CD4-positive, alpha-beta T cell treated with Interleukin-4 for 4 hours (primary cell): ENCODE results near the gene ZNF587.
A peak's percentile ranks its signal among the peaks of the same experiment; 100 is the strongest.
"Not testable (repeated sequence)": the region's sequence is repeated elsewhere in the genome, so short reads cannot be mapped to it uniquely, and the experiment has no call there.

Experiments
- DNase-seq: peaks from one replicate; pipeline ENCODE4 v3.0.0-alpha.2; 2020

Gene ZNF587

DNA sequence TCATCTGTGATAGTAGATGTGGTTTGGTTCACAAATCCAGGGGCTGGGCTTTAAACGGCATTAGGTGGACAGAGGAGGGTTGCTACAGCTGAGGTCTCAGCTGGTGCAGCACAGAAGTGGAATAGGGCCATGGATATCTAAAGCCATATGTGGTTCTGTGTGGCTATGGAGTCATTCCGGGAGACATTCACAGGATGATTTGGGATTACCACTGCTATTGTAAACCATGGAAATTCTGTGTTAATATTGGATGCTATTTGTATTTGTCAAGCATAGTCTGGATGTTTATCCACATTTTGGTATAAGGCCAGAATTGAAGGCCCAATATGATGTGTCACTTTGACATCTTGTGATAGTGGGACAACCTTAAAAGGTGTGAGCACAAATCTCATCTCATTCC is 26.5 kb upstream of the ZNF587 start:
- DNase-seq = not testable (repeated sequence)

GRCh38 chr19:57823608-57824007 is 26.1 kb upstream of the ZNF587 start:
- DNase-seq = not testable (repeated sequence)

GRCh38 chr19:57825511-57825910 is 24.1 kb upstream of the ZNF587 start:
- DNase-seq = no peak

DNA sequence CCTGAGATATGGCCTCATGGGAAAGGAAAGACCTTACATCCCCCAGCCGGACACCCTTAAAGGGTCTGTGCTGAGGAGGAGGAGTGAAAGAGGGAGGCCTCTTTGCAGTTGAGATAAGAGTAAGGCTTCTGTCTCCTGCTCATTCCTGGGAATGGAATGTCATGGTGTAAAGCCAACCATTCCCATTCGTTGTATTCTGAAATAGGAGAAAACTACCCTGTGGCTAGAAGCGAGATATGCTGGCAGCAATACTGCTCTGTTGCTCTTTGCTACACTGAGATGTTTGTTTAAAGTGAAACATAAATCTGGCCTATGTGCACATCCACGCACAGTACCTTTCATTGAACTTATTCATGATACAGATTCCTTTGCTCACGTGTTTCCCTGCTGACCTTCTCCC is 20.3 kb upstream of the ZNF587 start:
- DNase-seq = no peak

GRCh38 chr19:57830071-57830602 is 19.5 kb upstream of the ZNF587 start, which contains the start of gene ZNF587B:
ZNF587B (plus strand) TSS chr19:57830299; CDS start chr19:57830529, 230 bp downstream.
- peak; percentile 25 for DNase-seq

- DNase-seq = not testable (repeated sequence)
These were observed 12.7 kb upstream of the ZNF587 start for GRCh38 chr19:57836991-57837390.

- DNase-seq = not testable (repeated sequence)
These were observed 11.0 kb upstream of the ZNF587 start for GRCh38 chr19:57838622-57839191.

DNA sequence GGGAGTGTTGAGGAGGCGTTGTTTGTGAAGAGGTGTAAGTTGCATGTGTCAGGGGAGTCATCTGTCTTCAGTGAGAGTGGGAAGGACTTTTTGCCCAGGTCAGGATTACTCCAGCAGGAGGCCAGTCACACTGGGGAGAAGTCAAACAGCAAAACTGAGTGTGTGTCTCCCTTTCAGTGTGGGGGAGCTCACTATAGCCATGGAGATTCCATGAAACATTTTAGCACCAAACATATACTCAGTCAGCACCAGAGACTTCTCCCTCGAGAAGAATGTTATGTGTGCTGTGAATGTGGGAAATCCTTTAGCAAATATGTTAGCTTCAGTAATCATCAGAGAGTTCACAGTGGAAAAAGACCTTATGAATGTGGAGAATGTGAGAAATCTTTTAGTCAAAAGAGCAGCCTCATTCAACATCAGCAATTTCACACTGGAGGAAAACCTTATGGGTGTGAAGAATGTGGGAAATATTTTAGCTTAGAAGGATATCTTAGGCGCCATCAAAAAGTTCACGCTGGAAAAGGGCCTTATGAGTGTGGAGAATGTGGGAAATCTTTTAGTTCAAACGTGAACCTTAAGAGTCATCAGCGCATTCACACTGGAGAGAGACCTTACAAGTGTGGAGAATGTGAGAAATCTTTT is 8.4 kb upstream of the ZNF587 start:
- DNase-seq = no peak

GRCh38 chr19:57847164-57847563 is 2.5 kb upstream of the ZNF587 start:
- not testable (repeated sequence) for DNase-seq

- not testable (repeated sequence) for DNase-seq
These were observed 445 bp upstream of the ZNF587 start for GRCh38 chr19:57849162-57849665.

DNA sequence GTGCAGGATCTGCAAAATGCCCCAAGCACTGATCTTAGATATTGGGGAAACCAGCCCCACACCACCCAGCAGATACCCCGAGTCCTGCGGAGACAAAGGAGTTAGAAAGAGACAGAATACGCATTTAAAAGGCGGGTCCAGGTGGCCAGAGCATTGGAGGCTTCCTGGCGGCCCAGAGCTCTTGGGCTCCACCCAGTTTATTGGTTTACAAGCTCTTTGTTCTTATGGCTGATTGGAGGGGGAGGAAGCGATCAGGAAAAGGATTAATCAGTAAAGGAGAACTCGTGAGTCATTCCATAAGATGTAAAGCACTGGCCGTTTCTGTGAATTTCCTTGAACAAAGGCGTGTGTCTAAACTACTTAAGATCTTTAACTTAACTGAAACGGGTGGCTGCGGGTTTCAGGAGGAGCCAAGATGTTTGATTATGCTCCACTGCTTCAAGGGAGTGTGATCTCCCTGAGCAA is 926 bp downstream of the ZNF587 start:
- DNase-seq = peak; percentile 25

DNA sequence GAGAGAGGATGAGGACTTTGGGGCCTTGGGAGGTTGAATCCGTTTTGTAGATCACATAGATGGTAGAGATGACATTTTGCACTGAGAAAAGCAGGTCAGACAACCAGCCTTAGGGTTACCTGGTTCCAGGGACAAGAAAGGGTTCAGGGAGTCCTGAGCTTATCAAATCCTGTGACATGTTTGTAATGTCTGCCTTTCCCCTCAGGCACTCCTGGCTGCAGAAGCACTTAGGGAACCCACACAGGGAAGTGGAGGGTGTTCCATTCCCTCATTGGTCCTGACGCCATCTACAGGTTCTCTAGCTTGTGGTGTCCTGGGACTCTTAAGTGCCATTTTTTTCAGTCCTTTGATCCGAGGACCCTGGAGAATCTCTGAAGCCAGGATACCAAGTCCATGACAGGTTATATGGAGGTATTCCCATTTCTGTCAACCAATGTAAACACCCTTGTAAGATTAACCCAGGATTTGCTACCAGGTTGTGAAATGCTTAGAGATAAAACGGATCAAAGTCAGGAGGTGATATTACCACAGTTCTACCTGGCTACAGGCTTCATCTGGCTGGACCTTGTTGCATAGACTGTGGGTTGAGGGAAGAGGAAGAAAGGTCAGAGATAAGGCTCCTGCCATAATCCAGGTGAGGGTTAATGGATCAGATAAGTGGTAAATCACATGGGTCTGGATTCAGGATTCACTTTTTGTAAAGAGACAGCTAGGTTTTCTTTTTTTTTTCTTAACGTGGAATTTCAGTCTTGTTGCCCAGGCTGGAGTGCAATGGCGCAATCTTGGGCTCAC is 2.3 kb downstream of the ZNF587 start:
- not testable (repeated sequence) for DNase-seq

DNA sequence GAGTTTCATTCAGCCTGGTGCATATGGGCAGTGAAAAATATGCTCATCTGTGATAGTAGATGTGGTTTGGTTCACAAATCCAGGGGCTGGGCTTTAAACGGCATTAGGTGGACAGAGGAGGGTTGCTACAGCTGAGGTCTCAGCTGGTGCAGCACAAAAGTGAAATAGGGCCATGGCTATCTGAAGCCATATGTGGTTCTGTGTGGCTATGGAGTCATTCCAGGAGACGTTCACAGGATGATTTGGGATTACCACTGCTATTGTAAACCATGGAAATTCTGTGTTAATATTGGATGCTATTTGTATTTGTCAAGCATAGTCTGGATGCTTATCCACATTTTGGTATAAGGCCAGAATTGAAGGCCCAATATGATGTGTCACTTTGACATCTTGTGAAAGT is 4.5 kb downstream of the ZNF587 start:
- not testable (repeated sequence) for DNase-seq

DNA sequence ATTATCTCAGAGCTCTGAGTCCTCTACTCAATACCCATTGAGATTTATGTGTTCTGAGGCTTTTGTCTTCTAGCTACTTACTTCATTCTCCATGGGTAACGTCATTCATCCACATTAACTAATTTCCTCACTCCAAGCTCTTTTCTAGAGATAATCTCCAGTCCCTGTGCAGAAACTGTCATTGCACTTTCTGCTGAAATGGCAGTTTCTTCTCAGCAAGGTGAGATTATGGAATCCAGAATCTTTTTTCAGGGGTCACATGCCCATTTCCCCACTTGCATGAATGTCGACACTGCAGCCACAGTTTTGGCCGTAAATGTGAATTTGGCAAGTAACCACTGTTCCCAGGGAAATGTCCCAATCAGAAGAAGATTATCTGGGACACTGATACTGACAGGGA is 12.7 kb downstream of the ZNF587 start:
- not testable (repeated sequence) for DNase-seq

DNA sequence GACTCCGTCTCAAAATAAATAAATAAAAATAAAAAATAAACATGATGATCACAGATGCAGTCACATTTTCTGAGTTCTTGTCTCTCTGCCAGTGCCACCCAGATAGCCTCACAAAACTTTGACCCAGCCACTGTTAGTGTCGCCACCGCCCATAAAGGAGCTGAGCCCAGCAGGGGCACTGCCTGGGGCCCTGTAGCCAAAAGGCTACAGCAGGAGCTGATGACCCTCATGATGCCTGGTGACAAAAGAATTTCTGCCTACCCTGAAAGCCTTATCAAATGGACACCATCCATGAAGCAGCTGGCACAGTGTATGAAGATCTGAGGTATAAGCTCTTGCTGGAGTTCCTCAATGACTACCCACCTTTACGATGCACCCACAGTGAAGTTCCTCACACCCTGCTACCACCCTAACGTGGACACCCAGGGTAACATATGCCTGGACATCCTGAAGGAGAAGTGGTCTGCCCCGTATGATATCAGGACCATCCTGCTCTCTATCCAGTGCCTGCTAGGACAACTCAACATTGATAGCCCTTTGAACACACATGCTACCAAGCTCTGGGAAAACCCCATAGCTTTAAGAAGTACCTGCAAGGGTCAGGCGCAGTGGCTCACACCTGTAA is 18.3 kb downstream of the ZNF587 start:
- DNase-seq = no peak

GRCh38 chr19:57869655-57870054 is 20.0 kb downstream of the ZNF587 start:
- DNase-seq = not testable (repeated sequence)

DNA sequence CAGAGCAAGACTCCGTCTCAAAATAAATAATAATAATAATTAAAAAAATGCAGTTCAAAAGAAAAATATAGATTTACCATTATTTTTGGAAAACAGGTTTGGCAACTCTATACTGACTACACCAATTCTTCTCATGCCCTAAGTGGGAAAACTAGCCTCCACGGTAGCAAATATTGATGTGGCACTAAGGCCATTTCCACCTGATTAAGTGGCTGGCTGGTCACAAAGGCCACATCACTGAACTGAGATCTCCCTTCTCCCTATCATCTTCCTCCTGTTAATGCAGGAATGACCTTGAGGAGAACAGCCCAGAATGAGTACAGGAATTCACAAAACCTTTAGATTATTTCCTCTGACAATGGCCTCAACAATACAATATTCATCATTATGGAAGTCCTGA is 20.6 kb downstream of the ZNF587 start:
- no peak for DNase-seq

DNA sequence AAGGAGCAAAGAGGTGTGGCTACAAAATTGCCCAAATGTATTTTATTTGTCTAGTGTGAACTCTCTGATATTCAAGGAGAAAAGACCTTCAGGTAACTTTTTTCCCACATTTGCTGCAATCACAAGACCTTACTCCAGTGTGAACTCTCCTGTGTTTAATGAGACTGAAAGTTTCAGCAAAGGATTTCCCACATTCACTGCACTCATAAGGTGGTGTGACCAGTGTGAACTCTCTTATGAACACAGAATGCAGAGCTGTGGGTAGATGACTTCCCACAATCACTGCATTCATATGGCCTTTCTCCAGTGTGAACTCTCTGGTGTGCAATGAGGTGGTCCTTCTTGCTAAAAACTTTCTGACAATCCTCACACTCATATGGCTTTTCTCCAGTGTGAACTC is 22.8 kb downstream of the ZNF587 start:
- DNase-seq = no peak

- not testable (repeated sequence) for DNase-seq
These were observed 24.5 kb downstream of the ZNF587 start for GRCh38 chr19:57873883-57874799.

DNA sequence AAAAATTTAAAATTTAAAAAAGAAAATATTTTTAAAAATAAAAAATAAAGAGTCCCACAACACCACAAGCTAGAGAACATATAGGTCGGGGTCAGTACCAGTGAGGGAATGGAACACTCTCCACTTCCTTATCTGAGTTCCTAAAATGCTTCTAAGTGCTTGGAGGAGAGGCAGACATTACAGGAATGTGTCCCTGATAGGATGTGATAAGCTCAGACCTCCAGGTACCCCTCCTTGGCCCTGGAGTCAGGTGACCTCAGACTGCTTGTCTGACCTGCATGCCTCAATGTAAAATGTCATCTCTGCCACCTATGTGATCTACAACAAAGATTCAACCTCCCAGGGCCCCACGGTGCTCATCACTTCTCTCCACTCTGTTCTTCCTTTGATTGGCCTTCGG is 36.4 kb downstream of the ZNF587 start:
- DNase-seq = no peak

- DNase-seq = no peak
These were observed 37.7 kb downstream of the ZNF587 start for GRCh38 chr19:57887195-57887941.
